Measurements from ENCODE around the gene APBB2.
"Not testable (repeated sequence)": the region's sequence is repeated elsewhere in the genome, so short reads cannot be mapped to it uniquely, and the experiment has no call there.

Gene APBB2

GRCh38 chr4:41024556-41025491, 189.5 kb downstream of the APBB2 start:
- DNase-seq, result peak; percentile 40
- in situ Hi-C loops (cut with MboI; ENCODE audit: low pct_unique_long_range_greater_than_20kb, low sequenced_read_pairs), result no loop called here

GRCh38 chr4:41022116-41022515, 192.2 kb downstream of the APBB2 start:
- in situ Hi-C loops (cut with MboI; ENCODE audit: low pct_unique_long_range_greater_than_20kb, low sequenced_read_pairs), result no loop called here
- DNase-seq, result no peak

GRCh38 chr4:41015016-41015675, 199.2 kb downstream of the APBB2 start:
- in situ Hi-C loops (cut with MboI; ENCODE audit: low pct_unique_long_range_greater_than_20kb, low sequenced_read_pairs), result no loop called here
- no peak for DNase-seq

- DNase-seq, result no peak
- in situ Hi-C loops (cut with MboI; ENCODE audit: low pct_unique_long_range_greater_than_20kb, low sequenced_read_pairs), result no loop called here
Measured at GRCh38 chr4:41014158-41014557, 200.2 kb downstream of the APBB2 start.

GRCh38 chr4:41013746-41014145, 200.6 kb downstream of the APBB2 start:
- DNase-seq, result no peak
- in situ Hi-C loops (cut with MboI; ENCODE audit: low pct_unique_long_range_greater_than_20kb, low sequenced_read_pairs), result no loop called here

- no peak for DNase-seq
- in situ Hi-C loops (cut with MboI; ENCODE audit: low pct_unique_long_range_greater_than_20kb, low sequenced_read_pairs), result no loop called here
Measured at GRCh38 chr4:41012911-41013310, 201.4 kb downstream of the APBB2 start.

- no peak for DNase-seq
- in situ Hi-C loops (cut with MboI; ENCODE audit: low pct_unique_long_range_greater_than_20kb, low sequenced_read_pairs), result no loop called here
Measured at GRCh38 chr4:41012293-41012692, 202.0 kb downstream of the APBB2 start.

GRCh38 chr4:41009411-41009810, 204.9 kb downstream of the APBB2 start:
- no peak for DNase-seq
- in situ Hi-C loops (cut with MboI; ENCODE audit: low pct_unique_long_range_greater_than_20kb, low sequenced_read_pairs), result no loop called here

GRCh38 chr4:41006141-41006540, 208.2 kb downstream of the APBB2 start:
- in situ Hi-C loops (cut with MboI; ENCODE audit: low pct_unique_long_range_greater_than_20kb, low sequenced_read_pairs), result no loop called here
- no peak for DNase-seq

GRCh38 chr4:41002309-41002708, 212.0 kb downstream of the APBB2 start:
- DNase-seq, result no peak
- in situ Hi-C loops (cut with MboI; ENCODE audit: low pct_unique_long_range_greater_than_20kb, low sequenced_read_pairs), result no loop called here

- DNase-seq, result no peak
- in situ Hi-C loops (cut with MboI; ENCODE audit: low pct_unique_long_range_greater_than_20kb, low sequenced_read_pairs), result no loop called here
Measured at GRCh38 chr4:41000356-41000755, 214.0 kb downstream of the APBB2 start.

- DNase-seq, result no peak
- in situ Hi-C loops (cut with MboI; ENCODE audit: low pct_unique_long_range_greater_than_20kb, low sequenced_read_pairs), result loop anchor here (25.0 kb wide), 1 partner anchor 213 kb away; the partner anchor contains the start of gene APBB2
Measured at GRCh38 chr4:40998675-40999358, 215.5 kb downstream of the APBB2 start.

GRCh38 chr4:40995850-40996249, 218.5 kb downstream of the APBB2 start:
- in situ Hi-C loops (cut with MboI; ENCODE audit: low pct_unique_long_range_greater_than_20kb, low sequenced_read_pairs), result loop anchor here (25.0 kb wide), 1 partner anchor 216 kb away; the partner anchor contains the start of gene APBB2
- no peak for DNase-seq

GRCh38 chr4:40994321-40994720, 220.0 kb downstream of the APBB2 start:
- DNase-seq, result not testable (repeated sequence)
- in situ Hi-C loops (cut with MboI; ENCODE audit: low pct_unique_long_range_greater_than_20kb, low sequenced_read_pairs), result loop anchor here (25.0 kb wide), 1 partner anchor 218 kb away; the partner anchor contains the start of gene APBB2

- in situ Hi-C loops (cut with MboI; ENCODE audit: low pct_unique_long_range_greater_than_20kb, low sequenced_read_pairs), result loop anchor here (25.0 kb wide), 1 partner anchor 219 kb away; the partner anchor contains the start of gene APBB2
- not testable (repeated sequence) for DNase-seq
Measured at GRCh38 chr4:40993296-40993693, 221.0 kb downstream of the APBB2 start.

GRCh38 chr4:40992472-40993295, 221.7 kb downstream of the APBB2 start:
- in situ Hi-C loops (cut with MboI; ENCODE audit: low pct_unique_long_range_greater_than_20kb, low sequenced_read_pairs), result loop anchor here (25.0 kb wide), 1 partner anchor 220 kb away; the partner anchor contains the start of gene APBB2
- peak; percentile 32 for DNase-seq

GRCh38 chr4:40991908-40992307, 222.4 kb downstream of the APBB2 start:
- in situ Hi-C loops (cut with MboI; ENCODE audit: low pct_unique_long_range_greater_than_20kb, low sequenced_read_pairs), result loop anchor here (25.0 kb wide), 1 partner anchor 220 kb away; the partner anchor contains the start of gene APBB2

GRCh38 chr4:40990899-40991265, 223.5 kb downstream of the APBB2 start:
- in situ Hi-C loops (cut with MboI; ENCODE audit: low pct_unique_long_range_greater_than_20kb, low sequenced_read_pairs), result loop anchor here (25.0 kb wide), 1 partner anchor 221 kb away; the partner anchor contains the start of gene APBB2
- DNase-seq, result no peak

More at GRCh38 chr4:40991908-40992307, 222.4 kb downstream of the APBB2 start:
- DNase-seq, result no peak

Data from KBM-7 (cell line).